GM23248 (cell line): ENCODE data around the gene CGN. TPM values are rescaled to one million over a fixed set of nuclear protein-coding genes. Genes with fewer than 3 reads are reported as not detected.

Source experiments
- DNase-seq: peaks from one replicate; pipeline ENCODE4 v3.0.0-alpha.2; 2015
- H2AFZ ChIP-seq: fragments of 200-600 bp; sonication (generic); 2 replicates; pipeline ENCODE4 v1.6.1; 2016; ENCODE audit warnings: antibody characterized with exemption
- H3F3A ChIP-seq: fragments of 200-600 bp; sonication (generic); 2 replicates; pipeline ENCODE4 v1.6.1; 2016; ENCODE audit warnings: mild to moderate bottlenecking, antibody characterized with exemption, mixed run types; ENCODE audit not compliant: insufficient read depth
- H3K27ac ChIP-seq: fragments of 200-600 bp; sonication (generic); 2 replicates; pipeline ENCODE4 v1.5.1; 2016; ENCODE audit warnings: mild to moderate bottlenecking
- H3K27me3 ChIP-seq: fragments of 200-600 bp; sonication (generic); replicated peaks from 2 replicates; pipeline ENCODE4 v1.6.1; 2016; ENCODE audit warnings: mild to moderate bottlenecking; ENCODE audit not compliant: insufficient read depth
- H3K36me3 ChIP-seq: fragments of 200-600 bp; sonication (generic); 2 replicates; pipeline ENCODE4 v1.6.1; 2016; ENCODE audit warnings: low read depth, mild to moderate bottlenecking
- H3K4me1 ChIP-seq: fragments of 200-600 bp; sonication (generic); 2 replicates; pipeline ENCODE4 v1.6.1; 2016; ENCODE audit warnings: mild to moderate bottlenecking; ENCODE audit not compliant: insufficient read depth
- H3K4me2 ChIP-seq: fragments of 200-600 bp; sonication (generic); one replicate; pipeline ENCODE4 v1.6.1; 2016; ENCODE audit warnings: mild to moderate bottlenecking; ENCODE audit not compliant: unreplicated experiment
- H3K4me3 ChIP-seq: fragments of 200-600 bp; sonication (generic); 2 replicates; pipeline ENCODE4 v1.5.1; 2016; ENCODE audit warnings: mild to moderate bottlenecking
- H3K79me2 ChIP-seq: fragments of 200-600 bp; sonication (generic); 2 replicates; pipeline ENCODE4 v1.6.1; 2016; ENCODE audit warnings: mild to moderate bottlenecking; ENCODE audit not compliant: insufficient read depth
- H3K9ac ChIP-seq: fragments of 200-600 bp; sonication (generic); 2 replicates; pipeline ENCODE4 v1.6.1; 2016; ENCODE audit warnings: mild to moderate bottlenecking
- H3K9me2 ChIP-seq: fragments of 200-600 bp; sonication (generic); 2 replicates; pipeline ENCODE4 v1.6.1; 2016; ENCODE audit warnings: mixed run types, mild to moderate bottlenecking, moderate library complexity; ENCODE audit not compliant: insufficient read depth
- H3K9me3 ChIP-seq: fragments of 200-600 bp; sonication (generic); one replicate; pipeline ENCODE4 v1.6.1; 2017; ENCODE audit warnings: low read depth
- H4K20me1 ChIP-seq: fragments of 200-600 bp; sonication (generic); 2 replicates; pipeline ENCODE4 v1.6.0; 2016; ENCODE audit not compliant: insufficient read depth
- EZH2 ChIP-seq: fragments of 200-600 bp; sonication (generic); IDR thresholded peaks from 2 replicates; pipeline ENCODE4 v1.6.1; 2018; ENCODE audit warnings: antibody characterized with exemption, mild to moderate bottlenecking; ENCODE audit not compliant: insufficient read depth, poor library complexity, severe bottlenecking
- EZH2phosphoT487 ChIP-seq: fragments of 200-600 bp; sonication (generic); IDR thresholded peaks from 2 replicates; pipeline ENCODE4 v1.6.1; 2018; ENCODE audit warnings: antibody characterized with exemption, moderate library complexity, mild to moderate bottlenecking, low read depth; ENCODE audit not compliant: insufficient read depth
- WGBS, 2 experiments: methylation state at CpG; one replicate each; pipeline ENCODE4 v1.1.6; 2015 to 2017; ENCODE audit warnings: low lambda C conversion rate in 2 of 2, low coverage in 1 of 2; ENCODE audit errors: missing lambda C conversion rate in 2 of 2; 5-methylcytosine and 5-hydroxymethylcytosine counted together
- in situ Hi-C: fragments of 300-500 bp; cut with MboI; formaldehyde crosslinking; loops from 2 replicates; pipeline ENCODE4 v1.15.0; 2020
- microRNA counts: library from miRNA; unstranded; fragments of <30 nt; microRNA quantifications from one replicate; lab custom pipeline; 2016
- microRNA-seq: library from miRNA; unstranded; fragments of <30 nt; microRNA quantifications from one replicate; pipeline ENCODE4, GENCODE V29; 2016; ENCODE audit warnings: borderline number of aligned reads
- polyA plus RNA-seq: library from polyadenylated mRNA; unstranded; fragments of >200 nt; fragmentation: Nextera tagmentation; extraction: Ambion mirVana; gene quantifications from 2 replicates; pipeline ENCODE4 v1.2.1, GENCODE V29; 2016
- small RNA-seq: library from RNA; depleted of rRNA; stranded (forward); fragments of <200 nt; gene quantifications from one replicate; pipeline ENCODE3, GENCODE V24; 2014; ENCODE audit warnings: low read depth, low replicate concordance
- total RNA-seq: library from RNA; depleted of rRNA; stranded (reverse); fragments of >200 nt; shearing (Covaris generic); gene quantifications from 2 replicates; pipeline ENCODE4 v1.2.3, GENCODE V29; 2014; rRNA removed

CGN gene
- total and polyA plus RNA-seq, 2 experiments from 2014 or later: not detected

- Histone ChIP-seq H3K27me3 (no peaks in the 10 kb centered on the region), H3K36me3 (peaks cover 25% of the 10 kb centered on the region), H3K9ac (no peak overlapping the region), H3K9me3 (no peaks in the 10 kb centered on the region), H3K4me3 (no peak overlapping the region), H2AFZ (no peak overlapping the region), H3K4me2 (no peak overlapping the region), H3K79me2 (no peaks in the 10 kb centered on the region), H3K4me1 (peaks cover 12% of the 10 kb centered on the region), H3F3A (peaks cover 10% of the 10 kb centered on the region), H3K9me2 (no peaks in the 10 kb centered on the region), H3K27ac (no peak overlapping the region), H4K20me1 (no peaks in the 10 kb centered on the region)
- DNase-seq: no peak
- TF ChIP-seq EZH2 (no peak), EZH2phosphoT487 (no peak)
- in situ Hi-C loops: no loop called here
- WGBS, 2 experiments: 79 to 82% methylated on average over 1 of the region's 1 CpG
Measured at GRCh38 chr1:151581921-151582320, 70.7 kb downstream of the CGN start.

GRCh38 chr1:151583796-151584195 is 72.6 kb downstream of the CGN start:
- Histone ChIP-seq H3K4me2 (no peak overlapping the region), H3K9ac (no peak overlapping the region), H3K27me3 (no peaks in the 10 kb centered on the region), H3K9me3 (no peaks in the 10 kb centered on the region), H2AFZ (no peak overlapping the region), H3F3A (peaks cover 6% of the 10 kb centered on the region), H4K20me1 (no peaks in the 10 kb centered on the region), H3K4me3 (no peak overlapping the region), H3K4me1 (peaks cover 9% of the 10 kb centered on the region), H3K79me2 (no peaks in the 10 kb centered on the region), H3K9me2 (no peaks in the 10 kb centered on the region), H3K36me3 (peaks cover 18% of the 10 kb centered on the region), H3K27ac (no peak overlapping the region)
- TF ChIP-seq EZH2phosphoT487 (no peak), EZH2 (no peak)
- DNase-seq: no peak
- in situ Hi-C loops: no loop called here
- 17 to 31% methylated on average over 2 of the region's 2 CpGs for WGBS, 2 experiments

- Histone ChIP-seq H3K9ac (no peak overlapping the region), H3K4me1 (peaks cover 4% of the 10 kb centered on the region), H2AFZ (no peak overlapping the region), H3K27me3 (no peaks in the 10 kb centered on the region), H3K36me3 (peaks cover 14% of the 10 kb centered on the region), H3K79me2 (no peaks in the 10 kb centered on the region), H3K27ac (no peak overlapping the region), H3K9me2 (no peaks in the 10 kb centered on the region), H3K4me2 (no peak overlapping the region), H3K9me3 (no peaks in the 10 kb centered on the region), H4K20me1 (no peaks in the 10 kb centered on the region), H3K4me3 (no peak overlapping the region), H3F3A (peaks cover 1% of the 10 kb centered on the region)
- TF ChIP-seq EZH2phosphoT487 (no peak), EZH2 (no peak)
- WGBS, 2 experiments: 31 to 37% methylated on average over 6 of the region's 6 CpGs
- DNase-seq: no peak
- in situ Hi-C loops: no loop called here
Measured at GRCh38 chr1:151584278-151584677, 73.1 kb downstream of the CGN start.

GRCh38 chr1:151584780-151585179 is 73.6 kb downstream of the CGN start:
- TF ChIP-seq EZH2phosphoT487 (no peak), EZH2 (no peak)
- no peak for DNase-seq
- H3K9me3 ChIP-seq: no peaks in the 10 kb centered on the region
- H3K36me3 ChIP-seq: peaks cover 14% of the 10 kb centered on the region
- H3K9ac ChIP-seq: no peak overlapping the region
- no peaks in the 10 kb centered on the region for H3K27me3 ChIP-seq
- no peaks in the 10 kb centered on the region for H3F3A ChIP-seq
- H3K27ac ChIP-seq: no peak overlapping the region
- no peaks in the 10 kb centered on the region for H3K79me2 ChIP-seq
- H3K4me3 ChIP-seq: no peak overlapping the region
- no peaks in the 10 kb centered on the region for H3K4me1 ChIP-seq
- WGBS, 2 experiments: 52 to 56% methylated on average over 7 of the region's 7 CpGs
- in situ Hi-C loops: no loop called here
- no peak overlapping the region for H3K4me2 ChIP-seq
- H3K9me2 ChIP-seq: no peaks in the 10 kb centered on the region
- no peaks in the 10 kb centered on the region for H4K20me1 ChIP-seq
- H2AFZ ChIP-seq: no peak overlapping the region

GRCh38 chr1:151585622-151586021 is 74.4 kb downstream of the CGN start:
- peak; percentile 65 for DNase-seq
- 21 to 50% methylated on average over 1 of the region's 1 CpG for WGBS, 2 experiments
- no peaks in the 10 kb centered on the region for H3K4me1 ChIP-seq
- H4K20me1 ChIP-seq: no peaks in the 10 kb centered on the region
- H3K9ac ChIP-seq: no peak overlapping the region
- H3K4me3 ChIP-seq: no peak overlapping the region
- no peaks in the 10 kb centered on the region for H3F3A ChIP-seq
- H3K79me2 ChIP-seq: no peaks in the 10 kb centered on the region
- H3K9me2 ChIP-seq: no peaks in the 10 kb centered on the region
- TF ChIP-seq EZH2 (no peak), EZH2phosphoT487 (no peak)
- H2AFZ ChIP-seq: no peak overlapping the region
- H3K36me3 ChIP-seq: peaks cover 9% of the 10 kb centered on the region; the same call in 1 of the 2 replicates
- no peaks in the 10 kb centered on the region for H3K27me3 ChIP-seq
- in situ Hi-C loops: no loop called here
- H3K27ac ChIP-seq: no peak overlapping the region
- H3K9me3 ChIP-seq: no peaks in the 10 kb centered on the region
- no peak overlapping the region for H3K4me2 ChIP-seq

MicroRNAs encoded within 50 kb of the gene (microRNA counts, 767-probe panel; counts per million panel counts)
- 447 counts per million, percentile 86 among the panel's probes with 10 or more counts for microRNA hsa-miR-554 (lab: Ali Mortazavi, UCI)

Small RNA genes lying within 50 kb of the gene (microRNA-seq; reads per million reads assigned to microRNA genes)
- not detected for gene MIR554

Small RNA genes lying within 50 kb of the gene (small RNA-seq; reads per million reads assigned to genes)
- gene MIR554 (not detected), gene RF00405 (not detected)

Other genes with a start within 250 kb of the CGN start
- 16.9 and 21.5 TPM in 2 replicates for gene ZNF687, start 229.1 kb upstream of the CGN start, total RNA-seq
- gene ZNF687, start 229.1 kb upstream of the CGN start, polyA plus RNA-seq: 3.0 and 3.6 TPM in 2 replicates
- 51.7 and 65.9 TPM in 2 replicates for gene PI4KB, start 184.0 kb upstream of the CGN start, total RNA-seq
- gene PI4KB, start 184.0 kb upstream of the CGN start, polyA plus RNA-seq: 47.5 and 50.2 TPM in 2 replicates
- gene RFX5, start 164.1 kb upstream of the CGN start, total RNA-seq: 14.4 and 20.0 TPM in 2 replicates
- gene RFX5, start 164.1 kb upstream of the CGN start, polyA plus RNA-seq: 11.0 and 11.3 TPM in 2 replicates
- 3.5 and 4.0 TPM in 2 replicates for gene SELENBP1, start 138.7 kb upstream of the CGN start, total RNA-seq
- 3.0 and 3.8 TPM in 2 replicates for gene SELENBP1, start 138.7 kb upstream of the CGN start, polyA plus RNA-seq
- gene PSMB4, start 111.8 kb upstream of the CGN start, total RNA-seq: 214 and 262 TPM in 2 replicates
- 186 and 193 TPM in 2 replicates for gene PSMB4, start 111.8 kb upstream of the CGN start, polyA plus RNA-seq
- gene POGZ, start 51.9 kb upstream of the CGN start, total RNA-seq: 14.7 and 14.9 TPM in 2 replicates
- 11.6 and 15.5 TPM in 2 replicates for gene POGZ, start 51.9 kb upstream of the CGN start, polyA plus RNA-seq
- 11.5 and 20.3 TPM in 2 replicates for gene TUFT1, start 28.9 kb downstream of the CGN start, total RNA-seq
- gene TUFT1, start 28.9 kb downstream of the CGN start, polyA plus RNA-seq: 19.2 and 20.5 TPM in 2 replicates
- 12.0 and 14.8 TPM in 2 replicates for gene SNX27, start 100.7 kb downstream of the CGN start, total RNA-seq
- gene SNX27, start 100.7 kb downstream of the CGN start, polyA plus RNA-seq: 17.9 and 18.0 TPM in 2 replicates
- gene CELF3, start 205.4 kb downstream of the CGN start, total RNA-seq: not detected in 2 replicates
- not detected in 2 replicates for gene CELF3, start 205.4 kb downstream of the CGN start, polyA plus RNA-seq
- not detected in 2 replicates for gene RIIAD1, start 210.1 kb downstream of the CGN start, total RNA-seq
- 1.1 and 1.2 TPM in 2 replicates for gene RIIAD1, start 210.1 kb downstream of the CGN start, polyA plus RNA-seq